ENCODE results near the gene ANAPC4.

DNA sequence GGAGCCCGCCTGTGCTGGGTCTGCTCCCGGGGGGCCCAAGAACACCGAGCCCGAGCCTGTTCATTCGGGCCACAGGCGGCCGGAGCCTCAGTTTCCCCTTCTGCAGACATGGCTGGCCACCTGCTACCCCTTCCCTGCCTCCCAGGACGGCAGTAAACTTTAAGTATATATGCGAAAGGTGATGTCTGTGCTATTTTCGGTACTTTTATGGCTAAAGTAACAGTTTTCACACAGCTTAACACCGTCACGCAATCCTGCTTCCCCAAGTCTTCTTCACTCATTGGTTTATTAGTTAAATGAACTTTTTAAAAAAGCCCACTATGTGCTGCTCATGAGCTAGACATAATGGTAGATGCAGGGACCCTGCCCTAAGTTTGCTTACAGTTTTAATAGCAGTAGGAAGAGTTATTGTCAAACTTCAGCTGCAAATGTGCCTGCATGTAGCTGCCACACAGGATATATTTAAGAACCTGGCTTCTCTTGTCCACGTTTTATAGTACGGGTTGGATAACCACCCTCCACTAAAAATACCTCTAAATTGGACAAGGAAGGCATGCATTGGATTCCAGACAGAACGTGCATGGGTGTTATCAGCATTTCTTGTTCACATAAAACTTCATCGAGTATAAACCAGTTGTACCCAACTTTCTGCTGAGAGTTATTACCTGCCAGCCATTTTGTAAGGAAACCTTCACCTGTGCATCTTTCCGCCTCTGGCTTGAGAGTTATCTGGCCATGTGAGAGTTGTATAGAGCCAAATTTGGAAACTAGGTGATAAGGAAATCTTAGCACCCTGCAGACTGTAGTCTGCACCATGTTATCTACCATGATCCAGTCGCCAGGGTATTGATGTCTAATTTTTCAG lies 741 bp downstream of the ANAPC4 start:
- TF ChIP-seq POLR2AphosphoS5 (IDR thresholded peaks at IDR 0.05; ENCODE audit: low read depth, low read length) (no peak), POLR2A (IDR thresholded peaks at IDR 0.05; ENCODE audit: low read depth, low read length) (no peak), SPI1 (IDR thresholded peaks at IDR 0.05; ENCODE audit: low read depth, low read length) (no peak), TAF1 (IDR thresholded peaks at IDR 0.05; ENCODE audit: low read depth, low read length) (no peak)

Measured in GM12891 (cell line).